Loucy (cell line): ENCODE measurements around the gene JSRP1.

ENCODE experiments used
- CTCF ChIP-seq: fragments of 200-600 bp; sonication (generic); conservative IDR thresholded peaks from 2 replicates; pipeline ENCODE4 v1.5.1; 2014; ENCODE audit warnings: mild to moderate bottlenecking, antibody characterized with exemption, low read length
- EZH2phosphoT487 ChIP-seq: fragments of 200-600 bp; IDR thresholded peaks from 2 replicates; pipeline ENCODE4 v1.6.1; 2018; ENCODE audit warnings: antibody characterized with exemption, mild to moderate bottlenecking, moderate library complexity, borderline replicate concordance

- TF ChIP-seq CTCF (no peak), EZH2phosphoT487 (no peak)
Measured at GRCh38 chr19:2305452-2306280, 49.4 kb upstream of the JSRP1 start.
